BJ (cell line): ENCODE measurements around the gene CRIM1. TPM values are rescaled to one million over a fixed set of nuclear protein-coding genes. Genes with fewer than 3 reads are reported as not detected.

Experiments
- CTCF ChIA-PET: fragments of 350-600 bp; formaldehyde crosslinking; extraction: SDS; loops from one replicate; lab custom pipeline; 2021; ENCODE audit warnings: antibody characterized with exemption, inconsistent platforms; lab: Yijun Ruan, JAX
- POLR2A ChIA-PET: fragments of 300-600 bp; sonication (Branson Sonifier 250); formaldehyde crosslinking; extraction: SDS; loops from one replicate; lab custom pipeline; 2021; ENCODE audit warnings: antibody characterized with exemption; lab: Charles Lee
- DNase-seq: peaks from one replicate; pipeline ENCODE4 v3.0.0-alpha.2; 2011; ENCODE audit warnings: low read depth
- H3K27me3 ChIP-seq: 2 replicates; pipeline ENCODE4 v1.6.0; 2011; ENCODE audit warnings: low read length; ENCODE audit not compliant: control insufficient read depth, insufficient read depth
- H3K36me3 ChIP-seq: 2 replicates; pipeline ENCODE4 v1.5.1; 2011; ENCODE audit warnings: low read length; ENCODE audit not compliant: control insufficient read depth, insufficient read depth
- H3K4me3 ChIP-seq: 2 replicates; pipeline ENCODE4 v1.5.1; 2011; ENCODE audit warnings: low read depth, mild to moderate bottlenecking, control low read depth, low read length
- polyA plus RNA-seq: library from polyadenylated mRNA; depleted of rRNA; stranded (reverse); fragments of >200 nt; gene quantifications from 2 replicates; pipeline ENCODE4 v1.2.3, GENCODE V29; 2011
- TF ChIP-seq, protein P1 (sequence below): IDR thresholded peaks from 2 replicates; pipeline ENCODE4 v1.5.1; 2011; ENCODE audit warnings: low read depth, mild to moderate bottlenecking, control low read depth, inconsistent platforms, low read length, moderate library complexity; ENCODE audit not compliant: insufficient read depth

The CRIM1 gene
- polyA plus RNA-seq, 1 experiment: 729 TPM

GRCh38 chr2:36574560-36574959 lies 219.0 kb downstream of the CRIM1 start:
- CTCF ChIA-PET: interaction anchor here (1.4 kb wide), 1 partner anchor 89 kb away, joined by 3 read pairs; no protein-coding TSS in a partner anchor
- POLR2A ChIA-PET: no interaction called here
- TF ChIP-seq, protein P1, sequence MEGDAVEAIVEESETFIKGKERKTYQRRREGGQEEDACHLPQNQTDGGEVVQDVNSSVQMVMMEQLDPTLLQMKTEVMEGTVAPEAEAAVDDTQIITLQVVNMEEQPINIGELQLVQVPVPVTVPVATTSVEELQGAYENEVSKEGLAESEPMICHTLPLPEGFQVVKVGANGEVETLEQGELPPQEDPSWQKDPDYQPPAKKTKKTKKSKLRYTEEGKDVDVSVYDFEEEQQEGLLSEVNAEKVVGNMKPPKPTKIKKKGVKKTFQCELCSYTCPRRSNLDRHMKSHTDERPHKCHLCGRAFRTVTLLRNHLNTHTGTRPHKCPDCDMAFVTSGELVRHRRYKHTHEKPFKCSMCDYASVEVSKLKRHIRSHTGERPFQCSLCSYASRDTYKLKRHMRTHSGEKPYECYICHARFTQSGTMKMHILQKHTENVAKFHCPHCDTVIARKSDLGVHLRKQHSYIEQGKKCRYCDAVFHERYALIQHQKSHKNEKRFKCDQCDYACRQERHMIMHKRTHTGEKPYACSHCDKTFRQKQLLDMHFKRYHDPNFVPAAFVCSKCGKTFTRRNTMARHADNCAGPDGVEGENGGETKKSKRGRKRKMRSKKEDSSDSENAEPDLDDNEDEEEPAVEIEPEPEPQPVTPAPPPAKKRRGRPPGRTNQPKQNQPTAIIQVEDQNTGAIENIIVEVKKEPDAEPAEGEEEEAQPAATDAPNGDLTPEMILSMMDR: no peak
- Histone ChIP-seq H3K4me3 (no peak overlapping the region), H3K36me3 (peaks cover 6% of the 10 kb centered on the region), H3K27me3 (no peaks in the 10 kb centered on the region)
- DNase-seq: no peak

DNA sequence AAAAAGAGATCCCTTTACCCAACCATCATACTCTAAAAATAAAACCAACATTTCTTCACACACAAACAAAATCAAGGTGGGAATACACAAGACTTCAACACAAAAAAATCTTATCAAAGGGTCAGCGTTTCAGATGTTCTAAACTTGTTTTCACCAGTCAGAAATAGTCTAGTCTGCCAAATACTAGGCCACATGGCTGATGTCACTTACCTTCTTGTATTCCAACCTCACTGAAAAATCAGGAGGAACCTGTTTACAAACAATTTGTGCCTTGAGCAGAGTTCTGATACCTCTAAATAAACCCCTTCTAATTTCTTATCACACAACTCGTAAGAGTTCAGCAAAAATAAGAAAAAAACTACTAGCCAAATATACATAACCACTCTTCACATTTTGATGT lies 222.3 kb downstream of the CRIM1 start:
- POLR2A ChIA-PET: no interaction called here
- no peaks in the 10 kb centered on the region for H3K27me3 ChIP-seq
- peaks cover 10% of the 10 kb centered on the region for H3K36me3 ChIP-seq
- H3K4me3 ChIP-seq: no peak overlapping the region
- no peak for DNase-seq
- CTCF ChIA-PET: interaction anchor here (1.3 kb wide), 1 partner anchor 78 kb away, joined by 3 read pairs; no protein-coding TSS in a partner anchor
- TF ChIP-seq, protein P1: no peak

- ChIA-PET CTCF (interaction anchor here (1.3 kb wide), 1 partner anchor 77 kb away, joined by 3 read pairs; no protein-coding TSS in a partner anchor), POLR2A (no interaction called here)
- TF ChIP-seq, protein P1: no peak
- H3K4me3 ChIP-seq: no peak overlapping the region
- H3K36me3 ChIP-seq: peaks cover 9% of the 10 kb centered on the region
- DNase-seq: no peak
- H3K27me3 ChIP-seq: no peaks in the 10 kb centered on the region
Measured at GRCh38 chr2:36578343-36579296, 223.0 kb downstream of the CRIM1 start.

- Histone ChIP-seq H3K4me3 (no peak overlapping the region), H3K27me3 (no peaks in the 10 kb centered on the region), H3K36me3 (peaks cover 12% of the 10 kb centered on the region)
- TF ChIP-seq, protein P1: no peak
- DNase-seq: no peak
- ChIA-PET CTCF (no interaction called here), POLR2A (no interaction called here)
Measured at GRCh38 chr2:36579297-36579664, 223.7 kb downstream of the CRIM1 start.

DNA sequence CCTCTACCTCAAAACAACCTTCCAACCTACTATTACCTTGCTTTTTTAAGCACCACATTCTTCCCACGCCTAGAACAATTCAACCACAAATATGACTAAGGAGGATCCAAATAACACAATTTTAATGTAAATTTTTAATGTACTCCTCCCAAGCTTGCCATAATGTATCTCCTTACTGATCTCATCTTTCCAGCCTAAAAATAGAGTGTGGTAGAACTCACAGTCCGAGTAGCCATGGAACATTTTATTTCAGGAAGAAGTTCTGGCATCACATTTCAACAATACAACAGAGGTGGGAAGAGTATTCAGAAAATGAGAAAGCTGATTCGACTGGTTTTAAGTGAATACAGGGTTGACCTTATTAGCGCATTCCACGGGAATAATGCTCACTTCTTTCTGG lies 227.0 kb downstream of the CRIM1 start:
- POLR2A ChIA-PET: no interaction called here
- TF ChIP-seq, protein P1: no peak
- DNase-seq: no peak
- no peak overlapping the region for H3K4me3 ChIP-seq
- peaks cover 14% of the 10 kb centered on the region for H3K36me3 ChIP-seq
- CTCF ChIA-PET: interaction anchor here (1.2 kb wide), 1 partner anchor 13 kb away, joined by 3 read pairs; no protein-coding TSS in a partner anchor
- no peaks in the 10 kb centered on the region for H3K27me3 ChIP-seq
